Measurements from ENCODE around the gene USP9X. TPM values are rescaled to one million over a fixed set of nuclear protein-coding genes. Genes with fewer than 3 reads are reported as not detected.
A peak's percentile ranks its signal among the peaks of the same experiment; 100 is the strongest.

Gene USP9X
- total RNA-seq, 1 experiment from 2014 or later: 163 TPM

GRCh38 chrX:41122664-41123257 lies 37.5 kb downstream of the USP9X start:
- no peak for DNase-seq (ENCODE audit: low spot score)
- Mint-ChIP-seq H3K27ac (peak overlapping the region; percentile 80; the same call in 1 of the 2 replicates), H3K9me3 (no peaks in the 10 kb centered on the region), H3K36me3 (peaks cover 17% of the 10 kb centered on the region), H3K4me1 (peaks cover 49% of the 10 kb centered on the region), H3K4me3 (no peak overlapping the region), H3K27me3 (ENCODE audit: low read depth) (no peaks in the 10 kb centered on the region)
- TF ChIP-seq PRDM15 (CRISPR knock-in tag; IDR thresholded peaks at IDR 0.05): no peak
- no peak for TF ChIP-seq ESRRA (CRISPR knock-in tag; IDR thresholded peaks at IDR 0.05; ENCODE audit: borderline replicate concordance)
- ChIA-PET POLR2A (no interaction called here), CTCF (no interaction called here)
- no peak for ATAC-seq

GRCh38 chrX:41127477-41128192 lies 42.4 kb downstream of the USP9X start:
- CTCF ChIA-PET: no interaction called here
- Mint-ChIP-seq H3K36me3 (peaks cover 31% of the 10 kb centered on the region), H3K27me3 (ENCODE audit: low read depth) (no peaks in the 10 kb centered on the region), H3K4me3 (no peak overlapping the region), H3K27ac (peak overlapping the region; percentile 72; the same call in 1 of the 2 replicates), H3K4me1 (peaks cover 7% of the 10 kb centered on the region), H3K9me3 (no peaks in the 10 kb centered on the region)
- POLR2A ChIA-PET: no interaction called here
- no peak for DNase-seq (ENCODE audit: low spot score)
- TF ChIP-seq NFE2L1 (CRISPR knock-in tag; IDR thresholded peaks at IDR 0.05) (no peak), FOXP4 (CRISPR knock-in tag; IDR thresholded peaks at IDR 0.05) (no peak), NR3C1 (CRISPR knock-in tag; conservative IDR thresholded peaks at IDR 0.05; ENCODE audit: low read depth) (no peak), ETV6 (CRISPR knock-in tag; IDR thresholded peaks at IDR 0.05) (no peak), NFYB (CRISPR knock-in tag; conservative IDR thresholded peaks at IDR 0.05; ENCODE audit: low read depth) (no peak)
- ATAC-seq: no peak

DNA sequence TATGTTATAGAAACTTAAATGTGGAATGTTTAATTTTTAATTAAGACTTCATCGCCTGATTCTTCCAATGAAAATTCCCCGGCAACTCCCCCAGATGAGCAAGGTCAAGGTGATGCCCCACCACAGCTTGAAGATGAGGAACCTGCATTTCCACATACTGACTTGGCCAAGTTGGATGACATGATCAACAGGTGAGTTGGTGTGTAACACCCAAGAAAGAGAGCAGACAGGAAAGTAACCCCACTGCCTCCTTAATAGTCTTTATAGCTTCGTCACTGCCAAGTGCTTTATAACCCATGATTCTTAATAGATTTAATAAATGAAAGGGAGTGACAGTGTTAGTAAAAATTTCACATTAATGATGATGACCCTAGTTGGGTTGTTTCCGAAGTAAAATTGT lies 43.7 kb downstream of the USP9X start:
- no peaks in the 10 kb centered on the region for H3K27me3 Mint-ChIP-seq (ENCODE audit: low read depth)
- peaks cover 37% of the 10 kb centered on the region for H3K36me3 Mint-ChIP-seq
- POLR2A ChIA-PET: no interaction called here
- CTCF ChIA-PET: no interaction called here
- DNase-seq (ENCODE audit: low spot score): no peak
- H3K27ac Mint-ChIP-seq: no peak overlapping the region
- ATAC-seq: no peak
- H3K9me3 Mint-ChIP-seq: no peaks in the 10 kb centered on the region
- H3K4me3 Mint-ChIP-seq: no peak overlapping the region
- TF ChIP-seq ELF4 (CRISPR knock-in tag; IDR thresholded peaks at IDR 0.05; ENCODE audit: low read depth) (no peak), SP1 (CRISPR knock-in tag; conservative IDR thresholded peaks at IDR 0.05) (no peak), CREB1 (CRISPR knock-in tag; IDR thresholded peaks at IDR 0.05) (no peak), RELA (CRISPR knock-in tag; IDR thresholded peaks at IDR 0.05; ENCODE audit: borderline replicate concordance) (no peak), MAX (CRISPR knock-in tag; IDR thresholded peaks at IDR 0.05) (no peak), ZNF138 (CRISPR knock-in tag; conservative IDR thresholded peaks at IDR 0.05) (no peak), CTCF (IDR thresholded peaks at IDR 0.05) (no peak), IRF2 (CRISPR knock-in tag; IDR thresholded peaks at IDR 0.05; ENCODE audit: borderline replicate concordance, low read depth) (no peak), NR1H2 (CRISPR knock-in tag; IDR thresholded peaks at IDR 0.05) (no peak)
- TF ChIP-seq, protein P1, sequence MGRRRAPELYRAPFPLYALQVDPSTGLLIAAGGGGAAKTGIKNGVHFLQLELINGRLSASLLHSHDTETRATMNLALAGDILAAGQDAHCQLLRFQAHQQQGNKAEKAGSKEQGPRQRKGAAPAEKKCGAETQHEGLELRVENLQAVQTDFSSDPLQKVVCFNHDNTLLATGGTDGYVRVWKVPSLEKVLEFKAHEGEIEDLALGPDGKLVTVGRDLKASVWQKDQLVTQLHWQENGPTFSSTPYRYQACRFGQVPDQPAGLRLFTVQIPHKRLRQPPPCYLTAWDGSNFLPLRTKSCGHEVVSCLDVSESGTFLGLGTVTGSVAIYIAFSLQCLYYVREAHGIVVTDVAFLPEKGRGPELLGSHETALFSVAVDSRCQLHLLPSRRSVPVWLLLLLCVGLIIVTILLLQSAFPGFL (CRISPR knock-in tag; IDR thresholded peaks at IDR 0.05; ENCODE audit: borderline replicate concordance): no peak
- 0 out of 2 replicates have a peak, but pooled peaks cover 8% of the 10 kb centered on the region for H3K4me1 Mint-ChIP-seq
